ENCODE measurements around the gene CAMK2G. TPM values are rescaled to one million over a fixed set of nuclear protein-coding genes. Genes with fewer than 3 reads are reported as not detected.
A peak's percentile ranks its signal among the peaks of the same experiment; 100 is the strongest.

The CAMK2G gene
- total RNA-seq, 2 donors from 2014 or later = 20.9 to 21.7 TPM

- no peak overlapping the region for H3K27ac ChIP-seq (ENCODE audit: low read depth, low read length)
- 78 to 86% methylated on average over 2 to 4 of the region's 4 CpGs for WGBS, 2 experiments (ENCODE audit: insufficient coverage in 1 of 2, insufficient read length in 1 of 2)
- Mint-ChIP-seq H3K27me3 (ENCODE audit: insufficient read depth) (peaks cover 61% of the 10 kb centered on the region), H3K9me3 (no peaks in the 10 kb centered on the region), H3K4me1 (peaks cover 18% of the 10 kb centered on the region), H3K36me3 (ENCODE audit: low read depth) (no peaks in the 10 kb centered on the region), H3K4me3 (no peak overlapping the region), H3K27ac (no peak overlapping the region)
- no peak for TF ChIP-seq CTCF (conservative IDR thresholded peaks at IDR 0.05)
- H3K4me1 ChIP-seq (ENCODE audit: control insufficient read depth, insufficient read depth, low read length) = peaks cover 8% of the 10 kb centered on the region
- no peak overlapping the region for H3K4me3 ChIP-seq (ENCODE audit: low read length)
- H3K27me3 ChIP-seq (ENCODE audit: control insufficient read depth, insufficient read depth, low read length, poor library complexity, severe bottlenecking) = peaks cover 36% of the 10 kb centered on the region
- DNase-seq = peak; percentile 61
- no peaks in the 10 kb centered on the region for H3K9me3 ChIP-seq (ENCODE audit: control insufficient read depth, low read length)
- H3K36me3 ChIP-seq (ENCODE audit: control insufficient read depth, insufficient read depth, low read length) = no peaks in the 10 kb centered on the region
- H3K9ac ChIP-seq (ENCODE audit: extremely low read depth, low read length, poor library complexity, severe bottlenecking) = no peak overlapping the region
These were observed 35.3 kb upstream of the CAMK2G start for GRCh38 chr10:73909540-73910115.

- Mint-ChIP-seq H3K9me3 (no peaks in the 10 kb centered on the region), H3K4me1 (peaks cover 18% of the 10 kb centered on the region), H3K36me3 (ENCODE audit: low read depth) (no peaks in the 10 kb centered on the region), H3K27me3 (ENCODE audit: insufficient read depth) (peaks cover 55% of the 10 kb centered on the region), H3K4me3 (no peak overlapping the region), H3K27ac (no peak overlapping the region)
- no peaks in the 10 kb centered on the region for H3K9me3 ChIP-seq (ENCODE audit: control insufficient read depth, low read length)
- DNase-seq = no peak
- peaks cover 30% of the 10 kb centered on the region for H3K27me3 ChIP-seq (ENCODE audit: control insufficient read depth, insufficient read depth, low read length, poor library complexity, severe bottlenecking)
- no peak overlapping the region for H3K9ac ChIP-seq (ENCODE audit: extremely low read depth, low read length, poor library complexity, severe bottlenecking)
- TF ChIP-seq CTCF (conservative IDR thresholded peaks at IDR 0.05) = no peak
- no peaks in the 10 kb centered on the region for H3K36me3 ChIP-seq (ENCODE audit: control insufficient read depth, insufficient read depth, low read length)
- no peak overlapping the region for H3K27ac ChIP-seq (ENCODE audit: low read depth, low read length)
- no peak overlapping the region for H3K4me3 ChIP-seq (ENCODE audit: low read length)
- peaks cover 8% of the 10 kb centered on the region for H3K4me1 ChIP-seq (ENCODE audit: control insufficient read depth, insufficient read depth, low read length)
- 54 to 56% methylated on average over 7 to 10 of the region's 10 CpGs for WGBS, 2 experiments (ENCODE audit: insufficient coverage in 1 of 2, insufficient read length in 1 of 2)
These were observed 34.6 kb upstream of the CAMK2G start for GRCh38 chr10:73908853-73909539.

- no peaks in the 10 kb centered on the region for H3K36me3 Mint-ChIP-seq (ENCODE audit: low read depth)
- H3K4me1 ChIP-seq (ENCODE audit: control insufficient read depth, insufficient read depth, low read length) = peaks cover 8% of the 10 kb centered on the region
- H3K4me3 ChIP-seq (ENCODE audit: low read length) = no peak overlapping the region
- no peaks in the 10 kb centered on the region for H3K9me3 Mint-ChIP-seq
- no peak overlapping the region for H3K4me3 Mint-ChIP-seq
- H3K27ac Mint-ChIP-seq = no peak overlapping the region
- H3K36me3 ChIP-seq (ENCODE audit: control insufficient read depth, insufficient read depth, low read length) = no peaks in the 10 kb centered on the region
- TF ChIP-seq CTCF (conservative IDR thresholded peaks at IDR 0.05) = no peak
- H3K27ac ChIP-seq (ENCODE audit: low read depth, low read length) = no peak overlapping the region
- no peaks in the 10 kb centered on the region for H3K9me3 ChIP-seq (ENCODE audit: control insufficient read depth, low read length)
- no peak for DNase-seq
- H3K27me3 Mint-ChIP-seq (ENCODE audit: insufficient read depth) = peaks cover 48% of the 10 kb centered on the region
- no peak overlapping the region for H3K9ac ChIP-seq (ENCODE audit: extremely low read depth, low read length, poor library complexity, severe bottlenecking)
- peaks cover 20% of the 10 kb centered on the region for H3K27me3 ChIP-seq (ENCODE audit: control insufficient read depth, insufficient read depth, low read length, poor library complexity, severe bottlenecking)
- WGBS, 2 experiments (ENCODE audit: insufficient coverage in 1 of 2, insufficient read length in 1 of 2) = 80 to 86% methylated on average over 5 to 6 of the region's 6 CpGs
- peaks cover 18% of the 10 kb centered on the region for H3K4me1 Mint-ChIP-seq
These were observed 33.6 kb upstream of the CAMK2G start for GRCh38 chr10:73907841-73908517.

Measured in endodermal cell (in vitro differentiated cells).